ENCODE measurements around the gene RFX2. TPM values are rescaled to one million over a fixed set of nuclear protein-coding genes. Genes with fewer than 3 reads are reported as not detected.

RFX2 gene
- total RNA-seq, 1 experiment from 2014 or later, result 3.7 TPM

DNA sequence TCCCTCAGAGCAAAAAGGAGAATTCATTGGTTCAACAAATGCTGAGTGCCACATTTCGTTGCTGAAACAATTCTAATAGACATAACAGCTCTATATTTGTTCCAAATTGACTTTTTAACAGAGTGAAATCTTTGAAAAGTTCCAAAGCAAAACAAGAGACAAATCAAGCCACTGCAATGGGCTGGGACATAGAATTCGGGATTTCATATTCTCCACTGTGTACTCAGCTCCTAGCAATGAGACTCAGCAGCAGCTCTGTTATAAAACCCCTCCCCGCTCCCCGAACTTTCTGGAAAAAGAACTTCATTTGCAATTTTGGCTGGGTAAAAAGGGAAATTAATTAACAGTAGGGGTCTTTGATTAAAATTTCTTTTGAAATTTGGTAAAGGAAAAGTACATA, 11.3 kb downstream of the RFX2 start:
- no CpG with 5 or more reads among the region's 4 CpGs for WGBS (ENCODE audit: extremely low coverage, insufficient read length, low lambda C conversion rate)
- H4K5ac ChIP-seq (ENCODE audit: insufficient read length, low read depth, low read length), result no peak overlapping the region
- H3K14ac ChIP-seq (ENCODE audit: insufficient read depth, low read length), result no peak overlapping the region
- no peak overlapping the region for H2BK120ac ChIP-seq (ENCODE audit: low read depth, low read length, poor library complexity, severe bottlenecking)
- H2BK12ac ChIP-seq (ENCODE audit: insufficient read length, low read depth, low read length), result no peak overlapping the region
- no peak overlapping the region for H3K4me3 Mint-ChIP-seq
- DNase-seq, result no peak
- H3K4me1 ChIP-seq (ENCODE audit: insufficient read depth, low read length), result no peaks in the 10 kb centered on the region
- peaks cover 5% of the 10 kb centered on the region; the same call in 1 of the 2 replicates for H3K27me3 Mint-ChIP-seq (ENCODE audit: low read depth)
- no peaks in the 10 kb centered on the region for H3K23me2 ChIP-seq (ENCODE audit: insufficient read length, low read depth, low read length, poor library complexity, severe bottlenecking)
- no peaks in the 10 kb centered on the region for H3K9me3 ChIP-seq (ENCODE audit: control insufficient read depth, low read depth, low read length)
- peaks cover 6% of the 10 kb centered on the region in 2 experiments; a peak in 3 of 4 replicates for H3K4me1 Mint-ChIP-seq
- H3K9ac ChIP-seq (ENCODE audit: extremely low read depth, insufficient read length, low read length), result no peak overlapping the region
- H3K4ac ChIP-seq (ENCODE audit: low read depth, low read length), result no peak overlapping the region
- no peak overlapping the region for H3K27ac ChIP-seq (ENCODE audit: insufficient read length, low read depth, low read length)
- no peaks in the 10 kb centered on the region for H4K20me1 ChIP-seq (ENCODE audit: control insufficient read depth, insufficient read depth, insufficient read length)
- H3K27ac Mint-ChIP-seq, result no peak overlapping the region
- no peak overlapping the region for H3K18ac ChIP-seq (ENCODE audit: insufficient read length, low read depth, low read length)
- H3K36me3 Mint-ChIP-seq (ENCODE audit: insufficient read depth in 1 of 3, low read depth in 3 of 3), result no peaks in the 10 kb centered on the region
- H3K4me2 ChIP-seq (ENCODE audit: insufficient read depth, insufficient read length, low read length), result no peak overlapping the region
- H3K27me3 ChIP-seq (ENCODE audit: insufficient read depth, low read length), result no peaks in the 10 kb centered on the region
- no peak overlapping the region for H3K56ac ChIP-seq (ENCODE audit: insufficient read length, low read depth, low read length)
- H2BK15ac ChIP-seq (ENCODE audit: low read depth, low read length), result no peak overlapping the region
- no peak overlapping the region for H3K23ac ChIP-seq (ENCODE audit: insufficient read length, low read depth, low read length)
- no peak overlapping the region for H4K8ac ChIP-seq (replicated peaks; ENCODE audit: insufficient read length, low read depth, low read length)
- H2BK20ac ChIP-seq (ENCODE audit: low read depth, low read length, poor library complexity, severe bottlenecking), result no peak overlapping the region
- no peak overlapping the region for H2BK5ac ChIP-seq (ENCODE audit: insufficient read length, low read length)
- H3K9me3 Mint-ChIP-seq, result no peaks in the 10 kb centered on the region
- no peak overlapping the region for H2AFZ ChIP-seq (ENCODE audit: low read length)
- no peaks in the 10 kb centered on the region for H3K79me1 ChIP-seq (ENCODE audit: insufficient read depth, low read depth, low read length, poor library complexity, severe bottlenecking)
- no peak overlapping the region for H2AK5ac ChIP-seq (ENCODE audit: insufficient read length, low read length)
- TF ChIP-seq, protein P1, sequence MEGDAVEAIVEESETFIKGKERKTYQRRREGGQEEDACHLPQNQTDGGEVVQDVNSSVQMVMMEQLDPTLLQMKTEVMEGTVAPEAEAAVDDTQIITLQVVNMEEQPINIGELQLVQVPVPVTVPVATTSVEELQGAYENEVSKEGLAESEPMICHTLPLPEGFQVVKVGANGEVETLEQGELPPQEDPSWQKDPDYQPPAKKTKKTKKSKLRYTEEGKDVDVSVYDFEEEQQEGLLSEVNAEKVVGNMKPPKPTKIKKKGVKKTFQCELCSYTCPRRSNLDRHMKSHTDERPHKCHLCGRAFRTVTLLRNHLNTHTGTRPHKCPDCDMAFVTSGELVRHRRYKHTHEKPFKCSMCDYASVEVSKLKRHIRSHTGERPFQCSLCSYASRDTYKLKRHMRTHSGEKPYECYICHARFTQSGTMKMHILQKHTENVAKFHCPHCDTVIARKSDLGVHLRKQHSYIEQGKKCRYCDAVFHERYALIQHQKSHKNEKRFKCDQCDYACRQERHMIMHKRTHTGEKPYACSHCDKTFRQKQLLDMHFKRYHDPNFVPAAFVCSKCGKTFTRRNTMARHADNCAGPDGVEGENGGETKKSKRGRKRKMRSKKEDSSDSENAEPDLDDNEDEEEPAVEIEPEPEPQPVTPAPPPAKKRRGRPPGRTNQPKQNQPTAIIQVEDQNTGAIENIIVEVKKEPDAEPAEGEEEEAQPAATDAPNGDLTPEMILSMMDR (conservative IDR thresholded peaks at IDR 0.05), result no peak
- H3K79me2 ChIP-seq (ENCODE audit: insufficient read depth, low read length), result no peaks in the 10 kb centered on the region
- H4K91ac ChIP-seq (ENCODE audit: insufficient read length, low read depth, low read length), result no peak overlapping the region
- H3T11ph ChIP-seq (ENCODE audit: low read length), result no peak overlapping the region
